ENCODE results near the gene SARDH.

- TF ChIP-seq REST (IDR thresholded peaks at IDR 0.05; ENCODE audit: borderline replicate concordance) (no peak), EZH2 (IDR thresholded peaks at IDR 0.05; ENCODE audit: borderline replicate concordance, insufficient read depth, low read length, poor library complexity, severe bottlenecking) (no peak), CTCF (IDR thresholded peaks at IDR 0.05; ENCODE audit: poor library complexity, severe bottlenecking) (no peak), POLR2AphosphoS5 (IDR thresholded peaks at IDR 0.05) (no peak)
Measured at GRCh38 chr9:133694686-133695085, 43.5 kb downstream of the SARDH start.

Data from neural cell (in vitro differentiated cells).